HS-5 (cell line): Measurements from ENCODE around the gene ANKS1B.
"Not testable (repeated sequence)": the region's sequence is repeated elsewhere in the genome, so short reads cannot be mapped to it uniquely, and the experiment has no call there.

ENCODE experiments used
- DNase-seq: peaks from one replicate; pipeline ENCODE4 v3.0.0-alpha.2; 2012; ENCODE audit warnings: low read depth

ANKS1B gene

DNA sequence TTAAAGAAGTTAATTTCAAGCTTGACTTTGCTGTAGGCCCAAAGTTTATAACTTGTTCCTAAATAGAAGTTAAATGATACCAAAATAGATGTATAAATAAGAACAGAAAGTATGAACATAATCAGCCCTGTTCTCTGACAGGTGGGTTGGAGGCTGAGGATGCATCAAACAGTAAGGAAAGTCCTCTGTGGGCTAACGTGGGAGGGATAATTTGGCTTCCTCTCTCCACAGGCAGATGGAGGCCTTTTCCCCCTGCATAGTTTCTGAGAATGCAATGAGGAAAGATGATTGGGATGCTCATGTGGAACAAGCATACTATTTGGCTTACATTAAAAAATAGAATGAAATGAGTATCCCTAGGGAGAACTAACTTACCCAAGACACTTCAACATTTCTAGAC lies 280.7 kb downstream of the ANKS1B start:
- no peak for DNase-seq

DNA sequence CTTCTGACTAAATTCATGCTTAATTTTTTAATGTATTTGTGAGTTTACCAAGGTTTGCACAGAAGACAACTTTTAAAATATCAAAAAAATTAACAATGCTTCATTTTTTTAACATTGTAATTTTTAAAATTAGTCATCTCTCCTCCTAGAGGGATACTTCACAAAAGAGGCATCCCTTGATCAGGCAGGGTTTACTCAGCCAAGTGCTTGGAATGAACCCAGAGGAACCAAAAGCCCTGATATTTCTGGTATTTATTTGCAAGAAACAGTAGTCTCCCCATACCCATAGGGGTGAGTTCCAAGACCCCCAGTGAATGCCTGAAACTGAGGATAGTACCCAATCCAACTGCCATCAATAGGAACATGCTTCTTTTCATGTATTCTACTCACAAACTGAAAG lies 284.7 kb downstream of the ANKS1B start:
- DNase-seq: no peak

DNA sequence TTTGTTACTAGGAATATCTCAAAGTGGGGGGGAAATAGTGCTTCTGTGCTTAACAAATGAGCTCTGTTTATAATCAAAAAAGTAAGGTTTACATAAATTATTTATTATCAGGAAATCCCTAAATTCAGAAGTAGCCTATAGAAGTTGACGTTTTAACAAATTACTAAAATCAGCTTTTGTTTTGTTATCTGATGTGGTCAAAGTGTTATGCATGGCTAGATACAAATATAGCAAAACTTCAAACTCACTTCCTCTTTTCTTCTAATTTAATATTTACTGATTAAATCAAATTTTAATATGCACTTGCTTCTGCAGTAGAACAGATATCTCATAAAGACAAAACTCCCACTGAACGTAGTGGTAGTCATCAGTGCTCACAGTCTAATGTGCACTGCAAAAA lies 289.7 kb downstream of the ANKS1B start:
- no peak for DNase-seq

DNA sequence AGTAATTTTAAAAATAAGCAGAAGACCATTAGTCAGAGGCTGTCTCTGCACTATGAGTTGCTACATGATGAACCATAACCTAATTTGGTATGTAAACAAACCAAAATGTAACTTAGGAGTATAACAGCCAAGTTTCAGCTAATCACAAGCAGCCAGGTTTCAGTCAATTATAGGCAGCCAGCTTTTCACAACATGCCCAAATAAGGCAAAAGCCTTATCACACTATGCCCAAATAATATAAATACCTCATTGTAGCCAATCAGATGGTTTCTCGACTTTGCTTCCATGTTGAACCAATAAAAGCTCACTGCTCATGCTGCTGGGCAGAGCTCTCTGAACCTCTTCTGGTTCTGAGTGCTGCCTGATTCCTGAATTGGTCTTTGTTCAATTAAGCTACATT lies 298.6 kb downstream of the ANKS1B start:
- no peak for DNase-seq

DNA sequence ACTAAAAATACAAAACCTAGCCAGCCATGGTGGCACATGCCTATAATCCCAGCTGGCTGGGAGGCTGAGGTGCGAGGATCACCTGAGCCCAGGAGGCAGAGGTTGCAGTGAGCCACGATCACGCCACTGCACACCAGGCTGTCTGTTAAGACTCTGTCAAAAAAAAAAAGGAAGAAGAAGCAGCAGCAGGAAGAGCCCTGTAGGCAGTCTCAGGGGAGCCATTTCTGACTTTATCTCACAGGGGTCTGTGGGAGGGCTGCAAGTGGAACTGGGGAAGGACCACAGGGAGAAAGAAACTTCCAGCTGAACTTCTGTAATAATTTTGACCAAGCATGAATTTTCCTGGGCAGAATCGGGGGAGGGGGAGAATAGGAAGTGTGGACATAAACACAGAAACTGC lies 304.5 kb downstream of the ANKS1B start:
- no peak for DNase-seq

DNA sequence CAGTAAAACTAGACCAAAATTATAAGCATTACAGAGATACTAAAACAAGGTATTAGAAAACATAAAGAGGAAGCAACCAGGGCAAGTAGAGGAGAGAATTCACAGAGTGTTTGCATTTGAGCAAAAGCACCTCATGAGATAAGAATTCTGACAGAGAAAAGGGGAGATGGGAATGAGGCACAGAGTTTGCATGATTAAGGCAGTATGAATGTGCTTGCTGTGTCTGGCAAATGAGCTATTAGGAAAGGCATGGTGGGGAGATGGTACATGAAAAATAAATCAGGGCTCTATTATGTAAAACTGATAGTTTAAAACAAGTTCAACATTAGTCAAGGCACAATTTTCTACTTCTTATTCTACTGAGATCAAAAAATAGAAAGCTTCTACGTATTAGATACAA lies 314.1 kb downstream of the ANKS1B start:
- DNase-seq: peak; percentile 19

DNA sequence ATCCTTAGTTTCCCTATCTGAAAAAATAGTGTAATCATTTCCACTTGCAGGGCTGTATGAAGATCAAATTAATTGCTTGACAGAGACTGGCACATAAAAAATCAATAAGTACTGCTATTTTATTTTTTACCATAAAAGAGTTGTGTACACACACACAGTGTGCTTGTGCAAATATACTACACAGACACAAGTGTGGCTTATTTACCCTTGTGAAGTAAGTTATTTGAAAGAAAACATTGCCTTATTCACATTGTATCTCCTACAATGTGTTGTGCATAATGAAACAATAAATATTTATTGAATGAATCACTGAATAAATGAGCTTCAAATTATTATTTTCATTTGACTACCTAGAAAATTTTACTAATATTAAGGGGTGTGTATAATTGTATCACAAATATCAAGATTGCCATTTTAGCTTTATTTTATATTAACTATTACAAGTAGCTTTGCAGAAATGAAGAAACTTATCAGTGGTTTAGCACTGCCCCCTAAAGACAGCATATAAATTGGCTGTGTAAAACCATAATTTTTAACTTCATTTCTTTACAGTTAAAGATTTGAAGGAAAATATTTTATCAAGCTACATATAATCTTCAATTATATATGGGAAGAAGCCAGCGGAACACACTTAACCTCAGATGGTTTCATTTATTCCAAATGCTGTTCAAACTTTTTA lies 325.9 kb downstream of the ANKS1B start:
- DNase-seq: no peak

DNA sequence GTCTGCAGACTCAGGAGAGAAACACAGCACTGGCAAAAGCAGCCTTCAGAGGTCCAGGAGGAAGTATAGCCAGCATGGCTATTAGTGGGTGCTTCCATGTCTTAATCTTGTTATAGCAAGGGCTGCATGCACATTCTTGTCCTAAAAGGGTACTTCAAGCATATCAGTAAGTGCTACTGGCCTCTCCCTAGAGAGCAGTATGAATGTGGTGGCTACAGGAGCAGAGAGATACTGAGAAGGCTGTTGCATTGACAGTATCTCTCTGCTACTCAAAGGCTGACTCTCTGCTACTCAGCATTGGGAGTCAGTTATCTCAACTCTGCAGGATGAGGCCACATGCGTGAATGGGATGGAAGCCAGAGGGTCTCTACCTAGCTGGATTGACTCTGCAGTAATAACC lies 335.2 kb downstream of the ANKS1B start:
- no peak for DNase-seq

DNA sequence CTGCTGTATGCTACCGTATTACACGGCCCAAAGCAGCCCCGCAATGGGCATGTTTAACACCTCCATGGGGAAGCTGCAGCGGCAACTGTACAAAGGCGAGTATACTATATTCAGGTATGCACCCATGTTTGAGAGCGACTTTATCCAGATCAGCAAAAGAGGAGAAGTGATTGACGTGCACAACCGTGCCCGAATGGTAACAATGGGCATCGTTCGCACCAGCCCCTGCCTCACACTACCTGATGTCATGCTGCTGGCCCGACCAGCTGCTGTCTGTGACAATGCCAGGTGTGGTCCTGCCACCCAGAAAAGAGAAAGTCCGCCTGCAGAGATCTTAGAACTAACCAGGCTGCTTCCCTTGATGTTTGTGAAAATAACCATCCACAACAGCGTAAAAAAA lies 336.6 kb downstream of the ANKS1B start:
- DNase-seq: no peak

DNA sequence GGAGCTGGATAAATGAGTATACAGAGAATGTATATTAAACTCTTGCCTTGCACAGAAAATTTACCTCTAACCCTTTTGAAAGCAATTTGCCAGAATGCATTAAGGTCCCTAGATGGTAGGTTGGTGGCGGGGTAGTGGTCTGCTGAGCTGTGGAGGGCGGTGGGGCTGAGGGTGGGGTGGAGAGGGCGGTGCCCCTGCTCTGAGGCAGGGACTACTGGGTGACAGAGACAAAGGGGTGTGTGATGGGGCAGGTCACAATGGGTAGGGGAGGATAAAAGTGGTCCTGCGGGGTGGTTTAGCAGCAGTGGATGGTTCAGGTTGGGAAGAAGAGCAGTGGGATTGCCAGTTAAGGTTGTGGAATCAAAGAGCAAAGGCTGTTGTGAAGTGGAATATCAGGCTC lies 337.3 kb downstream of the ANKS1B start, which contains the start of gene GARIN6:
TSS of gene GARIN6 (plus strand) at position 301 of the 400 bp plus-strand sequence. CDS start 422 bp downstream, outside the sequence.
- no peak for DNase-seq

DNA sequence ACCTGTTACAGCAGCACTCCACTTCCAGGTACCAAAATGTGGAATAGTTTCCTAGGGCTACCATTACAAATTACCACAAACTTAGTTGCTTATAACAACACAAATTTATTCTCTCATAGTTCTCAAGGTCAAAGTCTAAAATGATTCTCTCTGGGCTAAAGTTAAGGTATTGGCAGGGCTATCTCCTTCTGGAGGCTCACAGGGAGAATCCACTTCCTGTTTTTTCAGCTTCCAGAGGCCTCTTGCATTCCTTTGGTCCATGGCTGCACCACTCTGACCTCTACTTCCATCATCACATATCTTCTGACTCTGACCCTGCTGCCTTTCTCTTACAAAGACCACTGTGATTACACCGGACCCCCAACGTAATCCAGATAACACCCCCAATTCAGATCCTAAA lies 340.1 kb downstream of the ANKS1B start:
- DNase-seq: no peak

DNA sequence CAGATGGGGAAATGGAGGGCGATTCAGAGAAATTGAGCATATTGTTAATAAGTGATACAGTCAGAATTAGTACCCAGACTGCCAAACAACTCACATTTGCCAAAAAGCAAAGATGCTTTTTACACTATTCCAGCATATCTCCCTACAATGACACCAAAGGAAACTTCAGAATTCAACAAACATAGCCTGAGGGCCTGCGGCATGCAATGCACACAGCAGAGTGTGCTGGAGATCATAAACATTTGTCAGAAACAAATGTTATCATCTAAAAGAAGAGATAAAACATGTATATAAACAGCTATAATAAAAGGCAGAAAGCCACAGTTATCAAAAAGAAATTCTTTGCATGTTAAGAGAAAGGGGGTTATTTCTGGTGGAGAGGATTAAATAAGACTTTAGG lies 357.3 kb downstream of the ANKS1B start:
- no peak for DNase-seq

DNA sequence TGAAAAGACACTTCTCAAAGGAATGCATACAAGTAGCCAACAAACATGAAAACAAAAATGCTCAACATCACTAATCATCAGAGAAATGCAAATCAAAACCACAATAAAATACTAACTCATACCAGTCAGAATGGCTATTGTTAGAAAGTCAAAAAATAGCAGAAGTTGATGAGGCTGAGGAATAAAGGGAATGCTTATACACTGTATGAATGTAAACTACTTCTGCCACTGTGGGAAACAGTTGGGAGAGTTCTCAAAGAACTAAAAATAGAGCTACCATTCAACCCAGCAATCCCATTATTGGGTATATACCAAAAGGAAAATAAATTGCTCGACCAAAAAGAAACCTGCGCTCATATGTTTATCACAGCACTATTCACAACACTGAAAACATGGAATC lies 360.1 kb downstream of the ANKS1B start:
- DNase-seq: not testable (repeated sequence)

DNA sequence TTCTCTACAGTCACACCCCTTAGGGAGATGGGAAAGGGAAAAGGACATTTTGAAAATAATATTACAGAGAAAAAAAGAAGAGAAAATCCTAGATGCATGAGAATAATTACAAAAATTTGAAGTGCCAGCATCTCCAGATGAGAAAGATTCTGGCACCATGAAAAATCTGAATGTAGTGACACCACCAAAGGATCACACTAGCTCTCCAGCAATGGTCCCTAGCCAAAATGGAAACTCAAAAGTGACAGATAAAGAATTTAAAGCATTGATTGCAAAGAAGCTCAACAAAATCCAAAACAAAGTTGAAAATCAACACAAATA lies 364.6 kb downstream of the ANKS1B start:
- no peak for DNase-seq

DNA sequence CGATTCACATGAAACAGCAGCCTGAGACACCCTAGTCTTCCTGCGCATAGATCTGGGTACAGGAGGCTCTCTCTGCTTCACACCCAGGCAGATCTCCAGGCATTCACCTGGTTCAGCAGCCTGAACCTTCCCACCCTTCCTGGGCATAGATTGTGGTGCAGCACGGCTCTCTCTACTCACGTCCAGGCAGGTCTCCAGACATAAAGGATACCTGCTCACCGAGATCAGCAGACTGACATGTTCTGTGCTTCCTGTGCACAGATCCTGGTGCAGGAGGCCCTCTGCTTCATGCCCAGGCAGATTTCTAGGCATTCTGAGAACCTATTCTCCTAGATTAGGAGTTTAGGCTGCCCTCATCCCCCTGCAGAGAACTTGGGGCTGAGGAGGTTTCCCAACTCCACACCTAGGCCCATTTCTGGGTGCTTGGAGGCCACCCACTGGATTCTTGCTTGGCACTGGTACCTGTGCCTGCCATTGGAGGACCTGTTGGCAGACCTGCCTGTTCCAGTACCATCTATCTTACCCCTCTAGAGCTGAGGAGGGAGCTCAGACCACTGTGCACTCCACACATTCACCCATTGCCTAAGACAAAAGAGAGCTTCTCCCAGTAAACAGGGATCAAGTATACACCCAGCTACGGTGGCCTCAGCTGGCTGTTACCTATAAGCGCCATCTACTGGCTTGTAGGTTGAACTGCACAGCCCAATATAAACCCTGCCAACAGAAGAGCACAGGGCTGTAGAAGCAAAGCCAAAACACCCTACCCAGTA lies 365.2 kb downstream of the ANKS1B start:
- DNase-seq: peak; percentile 4

DNA sequence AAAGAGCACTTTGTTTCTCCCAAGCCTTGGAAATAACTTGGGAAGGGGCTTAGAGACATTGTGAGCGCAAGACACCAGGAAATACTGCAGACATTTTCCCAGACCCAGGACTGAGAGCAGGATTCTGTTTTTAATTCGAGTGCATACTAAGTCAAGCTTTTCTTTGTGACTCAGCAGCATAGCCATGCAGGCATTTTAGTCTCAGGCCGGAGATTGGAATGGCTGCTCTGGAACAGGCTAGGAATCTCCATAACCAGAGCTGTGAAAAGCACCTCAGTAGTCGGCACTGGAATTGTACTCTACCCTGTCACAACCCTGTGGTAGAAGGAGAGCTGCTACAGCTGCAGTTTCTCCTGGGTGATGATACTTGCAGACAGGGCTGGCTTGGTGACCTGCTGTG lies 366.1 kb downstream of the ANKS1B start:
- no peak for DNase-seq

DNA sequence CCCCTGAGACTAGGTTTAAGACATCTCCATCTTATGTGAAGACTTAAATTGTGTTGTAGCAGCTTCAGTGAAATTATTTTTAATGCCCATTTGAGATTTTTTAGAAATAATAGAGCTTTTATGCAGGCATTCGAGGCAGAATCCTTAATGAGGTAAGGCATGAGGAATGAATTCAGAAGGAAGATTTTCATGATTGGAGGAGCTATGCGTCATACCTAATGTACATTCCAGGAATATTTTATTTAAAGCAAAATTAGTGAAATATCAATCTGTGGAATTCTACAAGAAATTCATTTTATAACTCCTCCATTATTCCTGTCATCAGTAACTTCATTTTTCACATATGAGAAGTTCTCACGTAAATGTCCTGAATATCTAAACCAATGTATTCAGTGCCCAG lies 373.1 kb downstream of the ANKS1B start:
- peak; percentile 26 for DNase-seq

DNA sequence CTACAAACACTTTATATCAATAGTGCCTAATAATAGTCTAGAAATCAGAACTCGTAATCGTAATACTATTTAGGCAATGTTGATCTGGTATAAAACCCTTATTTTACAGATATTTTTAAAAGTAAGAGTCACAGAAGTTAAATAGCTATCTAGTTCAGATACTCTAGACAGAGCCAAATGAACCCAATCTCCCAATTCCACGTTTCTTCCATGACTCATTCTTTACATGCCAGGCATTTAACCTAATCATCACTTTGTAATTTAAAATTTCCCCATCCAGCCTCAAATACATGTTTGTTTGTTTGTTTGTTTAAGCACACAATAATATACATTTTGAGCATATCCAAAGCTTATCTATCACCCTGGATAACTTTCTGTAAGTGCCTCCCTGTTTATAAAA lies 373.6 kb downstream of the ANKS1B start:
- DNase-seq: peak; percentile 34

DNA sequence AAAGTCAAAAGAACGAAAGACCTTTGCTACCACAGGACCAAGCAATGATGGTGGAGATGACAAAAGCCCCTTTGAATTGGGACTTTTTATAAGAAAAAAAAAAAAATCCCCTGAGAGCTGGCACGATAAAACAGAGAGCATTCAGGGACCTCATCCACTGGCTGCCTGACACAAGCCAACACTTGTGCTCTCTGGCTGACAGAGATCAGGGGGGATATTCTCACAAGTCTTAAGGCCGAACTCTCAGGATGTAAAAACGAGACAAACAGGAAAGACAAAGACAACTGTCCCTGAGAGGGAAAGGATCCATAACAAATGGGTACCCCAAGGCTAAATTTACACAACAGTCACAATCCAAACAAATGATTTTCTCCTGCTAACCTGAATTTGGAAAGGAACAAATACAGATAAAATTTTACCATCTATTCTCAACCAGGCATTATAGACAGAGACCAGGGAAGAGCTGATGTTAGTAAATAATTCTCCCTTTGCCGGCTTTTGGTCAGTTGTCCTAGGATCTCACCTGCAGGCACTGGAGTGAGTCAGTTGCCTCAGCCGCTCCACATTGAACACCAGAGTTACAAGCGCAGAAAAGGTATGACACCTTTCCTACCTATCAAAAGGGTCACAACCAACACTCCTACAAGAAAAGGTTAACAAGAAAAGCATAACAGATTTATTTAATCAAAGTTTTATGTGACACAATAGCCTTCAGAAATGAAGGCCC lies 375.1 kb downstream of the ANKS1B start:
- no peak for DNase-seq

DNA sequence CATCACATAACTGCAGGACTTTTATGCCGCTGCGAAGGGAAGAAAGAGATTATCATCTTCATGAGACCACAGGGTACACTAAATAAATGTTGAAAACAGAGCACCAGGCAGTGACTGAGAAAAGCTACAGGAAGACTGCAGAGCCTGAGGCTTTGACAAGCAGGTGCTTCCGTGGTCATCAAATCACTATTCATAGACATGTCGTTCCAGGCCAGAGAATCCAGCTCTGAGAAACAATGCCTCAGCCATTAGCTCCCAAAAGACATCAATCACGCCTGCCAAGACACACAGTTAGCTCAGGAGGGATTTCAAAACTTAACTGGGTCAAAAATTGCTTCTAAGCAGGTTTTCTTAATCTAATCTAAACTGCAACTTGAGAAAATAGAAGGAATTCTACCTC lies 384.3 kb downstream of the ANKS1B start:
- DNase-seq: no peak

DNA sequence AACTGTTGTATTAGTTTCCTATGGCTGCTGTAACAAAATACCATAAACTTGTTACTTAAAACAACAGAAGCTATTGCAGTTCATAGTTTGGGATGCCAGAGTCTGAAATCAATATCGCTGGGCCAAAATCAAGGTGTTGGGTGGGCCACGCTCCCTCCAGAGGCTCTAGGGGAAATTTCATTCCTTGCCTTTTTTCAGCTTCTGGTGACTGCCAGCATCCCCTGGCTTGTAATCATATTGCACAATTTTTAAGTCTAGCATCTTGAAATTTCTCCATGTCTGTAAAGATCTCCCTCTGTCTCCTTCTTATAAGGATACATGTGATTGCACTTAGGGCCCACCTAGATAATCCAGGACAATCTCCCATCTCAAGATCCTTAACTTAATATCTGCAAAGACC lies 386.0 kb downstream of the ANKS1B start:
- no peak for DNase-seq

DNA sequence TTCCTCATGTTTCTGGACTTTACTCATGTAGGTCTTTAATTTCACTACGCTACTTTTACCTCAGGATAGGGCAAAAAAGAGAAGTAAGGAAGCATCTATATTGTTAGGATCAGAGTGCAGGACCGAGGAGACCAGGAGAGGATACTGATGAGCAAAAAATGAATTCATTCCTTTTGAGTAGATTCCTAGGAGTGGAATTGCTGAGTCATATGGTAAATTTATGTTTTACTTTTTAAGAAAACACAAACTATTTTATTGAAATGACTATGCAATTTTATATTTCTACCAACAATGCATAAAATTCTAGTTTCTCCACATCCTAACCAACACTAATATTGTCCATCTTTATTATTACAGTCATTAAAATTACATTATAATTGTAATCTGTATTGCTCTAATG lies 388.0 kb downstream of the ANKS1B start:
- no peak for DNase-seq

DNA sequence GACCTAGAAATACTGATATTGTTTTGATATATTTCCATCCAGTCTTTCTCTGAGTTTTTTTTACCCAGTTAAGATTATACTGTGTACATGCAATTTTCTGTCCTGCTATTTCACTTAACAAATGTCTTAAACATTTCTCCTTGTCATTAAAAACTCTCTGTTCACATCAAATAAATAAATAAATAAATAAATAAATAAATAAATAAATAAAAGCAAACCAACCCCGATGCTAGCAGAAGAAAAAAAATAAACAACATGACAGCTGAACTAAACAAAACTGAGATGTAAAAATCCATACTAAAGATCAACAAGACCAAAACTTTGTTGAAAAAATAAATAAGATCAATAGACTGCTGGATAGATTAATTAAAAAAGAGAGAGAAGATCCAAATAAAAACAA lies 407.6 kb downstream of the ANKS1B start:
- not testable (repeated sequence) for DNase-seq
